H9 (cell line): ENCODE results near the gene ZBP1. TPM values are rescaled to one million over a fixed set of nuclear protein-coding genes. Genes with fewer than 3 reads are reported as not detected.

Experiments used
- DNase-seq: peaks from one replicate; pipeline ENCODE4 v3.0.0-alpha.2; 2017
- H2AFZ ChIP-seq: one replicate; pipeline ENCODE4 v1.6.1; 2013; ENCODE audit warnings: mild to moderate bottlenecking, low read length, control low read depth, moderate library complexity
- H2AK5ac ChIP-seq: 2 replicates; pipeline ENCODE4 v1.6.1; 2013; ENCODE audit warnings: low read length, control low read depth, mixed read lengths; ENCODE audit not compliant: insufficient read length
- H2BK120ac ChIP-seq: one replicate; pipeline ENCODE4 v1.6.1; 2013; ENCODE audit warnings: low read depth, mild to moderate bottlenecking, low read length, control low read depth, inconsistent platforms; ENCODE audit not compliant: poor library complexity, severe bottlenecking
- H2BK12ac ChIP-seq: 2 replicates; pipeline ENCODE4 v1.6.1; 2013; ENCODE audit warnings: low read length, control low read depth, mixed read lengths, low read depth; ENCODE audit not compliant: insufficient read length
- H2BK15ac ChIP-seq: 2 replicates; pipeline ENCODE4 v1.6.1; 2013; ENCODE audit warnings: low read depth, low read length, control low read depth
- H2BK20ac ChIP-seq: one replicate; pipeline ENCODE4 v1.6.1; 2013; ENCODE audit warnings: low read depth, mild to moderate bottlenecking, low read length, control low read depth, inconsistent platforms; ENCODE audit not compliant: poor library complexity, severe bottlenecking
- H2BK5ac ChIP-seq: 2 replicates; pipeline ENCODE4 v1.6.1; 2013; ENCODE audit warnings: low read length, control low read depth, mixed read lengths; ENCODE audit not compliant: insufficient read length
- H3K14ac ChIP-seq: 2 replicates; pipeline ENCODE4 v1.6.1; 2013; ENCODE audit warnings: low read length, control low read depth; ENCODE audit not compliant: insufficient read depth
- H3K18ac ChIP-seq: 2 replicates; pipeline ENCODE4 v1.6.1; 2013; ENCODE audit warnings: low read depth, mild to moderate bottlenecking, mixed read lengths, low read length, control low read depth; ENCODE audit not compliant: insufficient read length
- H3K23ac ChIP-seq: 2 replicates; pipeline ENCODE4 v1.6.1; 2013; ENCODE audit warnings: low read length, control low read depth, mixed read lengths, low read depth; ENCODE audit not compliant: insufficient read length
- H3K23me2 ChIP-seq: 2 replicates; pipeline ENCODE4 v1.6.1; 2013; ENCODE audit warnings: low read depth, mild to moderate bottlenecking, mixed read lengths, low read length, control low read depth; ENCODE audit not compliant: insufficient read length, poor library complexity, severe bottlenecking
- H3K27ac ChIP-seq: 2 replicates; pipeline ENCODE4 v1.5.1; 2013; ENCODE audit warnings: low read length, control low read depth, mixed read lengths, low read depth; ENCODE audit not compliant: insufficient read length
- H3K27me3 ChIP-seq: 2 replicates; pipeline ENCODE4 v1.6.1; 2013; ENCODE audit warnings: low read length, control low read depth, inconsistent platforms; ENCODE audit not compliant: insufficient read depth
- H3K4ac ChIP-seq: 2 replicates; pipeline ENCODE4 v1.6.1; 2013; ENCODE audit warnings: low read depth, mild to moderate bottlenecking, control low read depth, inconsistent platforms, low read length, moderate library complexity
- H3K4me1 ChIP-seq: 2 replicates; pipeline ENCODE4 v1.6.1; 2013; ENCODE audit warnings: low read length, control low read depth, inconsistent platforms; ENCODE audit not compliant: insufficient read depth
- H3K4me2 ChIP-seq: 2 replicates; pipeline ENCODE4 v1.6.1; 2013; ENCODE audit warnings: low read length, control low read depth, mixed read lengths; ENCODE audit not compliant: insufficient read length, insufficient read depth
- H3K56ac ChIP-seq: 2 replicates; pipeline ENCODE4 v1.6.1; 2013; ENCODE audit warnings: low read depth, mild to moderate bottlenecking, mixed read lengths, low read length, control low read depth; ENCODE audit not compliant: insufficient read length
- H3K79me1 ChIP-seq: 2 replicates; pipeline ENCODE4 v1.6.1; 2013; ENCODE audit warnings: low read depth, mild to moderate bottlenecking, moderate library complexity, low read length, control low read depth, inconsistent platforms; ENCODE audit not compliant: insufficient read depth, poor library complexity, severe bottlenecking
- H3K79me2 ChIP-seq: 2 replicates; pipeline ENCODE4 v1.6.1; 2013; ENCODE audit warnings: low read length, control low read depth, inconsistent platforms; ENCODE audit not compliant: insufficient read depth
- H3K9ac ChIP-seq: 2 replicates; pipeline ENCODE4 v1.6.1; 2013; ENCODE audit warnings: low read length, control low read depth, mixed read lengths; ENCODE audit not compliant: insufficient read length; ENCODE audit errors: extremely low read depth
- H3K9me3 ChIP-seq: one replicate; pipeline ENCODE4 v1.6.1; 2013; ENCODE audit warnings: low read depth, low read length, inconsistent platforms; ENCODE audit not compliant: control insufficient read depth
- H3T11ph ChIP-seq: one replicate; pipeline ENCODE4 v1.6.1; 2013; ENCODE audit warnings: mild to moderate bottlenecking, low read length, control low read depth, inconsistent platforms
- H4K20me1 ChIP-seq: one replicate; pipeline ENCODE4 v1.6.1; 2013; ENCODE audit not compliant: control insufficient read depth, insufficient read length, insufficient read depth
- H4K5ac ChIP-seq: 2 replicates; pipeline ENCODE4 v1.6.1; 2013; ENCODE audit warnings: low read depth, mild to moderate bottlenecking, mixed read lengths, low read length, control low read depth; ENCODE audit not compliant: insufficient read length
- H4K8ac ChIP-seq: replicated peaks from 2 replicates; pipeline ENCODE4 v1.6.1; 2013; ENCODE audit warnings: low read length, control low read depth, mixed read lengths, low read depth; ENCODE audit not compliant: insufficient read length
- H4K91ac ChIP-seq: 2 replicates; pipeline ENCODE4 v1.6.1; 2013; ENCODE audit warnings: low read depth, mild to moderate bottlenecking, moderate library complexity, mixed read lengths, low read length, control low read depth; ENCODE audit not compliant: insufficient read length
- H3K27ac Mint-ChIP-seq, 3 experiments: 2 replicates in 2 of 3; 3 replicates in 1 of 3; pipeline ENCODE4 v1.8.0; 2020 to 2021; ENCODE audit warnings: mixed read lengths in 3 of 3, mild to moderate bottlenecking in 1 of 3, moderate library complexity in 1 of 3
- H3K27me3 Mint-ChIP-seq: 2 replicates; pipeline ENCODE4 v1.8.0; 2021; ENCODE audit warnings: low read depth, mild to moderate bottlenecking, moderate library complexity, mixed read lengths
- H3K36me3 Mint-ChIP-seq, 3 experiments: 2 replicates in 2 of 3; 3 replicates in 1 of 3; pipeline ENCODE4 v1.8.0; 2020 to 2021; ENCODE audit warnings: low read depth in 3 of 3, mixed read lengths in 3 of 3; ENCODE audit not compliant: insufficient read depth in 1 of 3
- H3K4me1 Mint-ChIP-seq, 2 experiments: 2 replicates each; pipeline ENCODE4 v1.8.0; 2020; ENCODE audit warnings: mixed read lengths in 2 of 2
- H3K4me3 Mint-ChIP-seq, 2 experiments: 2 replicates in 1 of 2; 3 replicates in 1 of 2; pipeline ENCODE4 v1.8.0; 2020 to 2021; ENCODE audit warnings: mild to moderate bottlenecking in 2 of 2, mixed read lengths in 2 of 2, moderate library complexity in 1 of 2
- H3K9me3 Mint-ChIP-seq, 2 experiments: 2 replicates in 1 of 2; 3 replicates in 1 of 2; pipeline ENCODE4 v1.8.0; 2020; ENCODE audit warnings: mild to moderate bottlenecking in 2 of 2, mixed read lengths in 2 of 2, moderate library complexity in 1 of 2
- WGBS: extraction: QIAGEN DNeasy Blood & Tissue Kit; methylation state at CpG from one replicate; pipeline ENCODE4 v1.1.7; 2013; ENCODE audit warnings: missing lambda C conversion rate, low lambda C conversion rate, mixed read lengths; ENCODE audit not compliant: insufficient read length; ENCODE audit errors: extremely low coverage; 5-methylcytosine and 5-hydroxymethylcytosine counted together
- total RNA-seq: library from RNA; stranded (reverse); gene quantifications from 2 replicates; pipeline ENCODE4 v1.2.1, GENCODE V29; 2021
- TF ChIP-seq, protein P1 (sequence below): fragments of 200-600 bp; sonication (generic); conservative IDR thresholded peaks from 3 replicates; pipeline ENCODE4 v1.8.0; 2021; ENCODE audit warnings: antibody characterized with exemption, mild to moderate bottlenecking

Gene ZBP1
- total RNA-seq, 1 experiment from 2014 or later: not detected

DNA sequence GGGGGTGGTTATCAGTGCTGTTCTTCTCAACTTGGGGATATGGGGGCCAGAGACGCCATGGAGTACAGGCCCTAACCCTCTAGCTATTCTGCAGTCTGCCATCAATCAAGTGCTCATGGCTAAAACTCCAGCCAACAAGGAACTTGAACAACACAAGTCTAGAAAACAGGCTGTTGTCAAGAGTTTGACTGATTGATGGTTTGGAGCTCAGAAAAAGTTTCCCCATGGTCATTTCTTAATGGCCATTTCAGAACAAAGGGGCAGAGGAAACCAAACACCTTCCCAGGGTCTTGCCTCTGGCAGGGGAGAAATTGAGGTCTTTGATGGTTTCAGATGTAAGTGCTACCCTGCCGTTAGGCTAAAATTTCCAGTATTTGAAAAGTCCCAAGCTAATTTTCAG is 44.2 kb downstream of the ZBP1 start:
- DNase-seq: no peak
- Histone ChIP-seq H3K4me2 (no peak overlapping the region), H4K20me1 (no peaks in the 10 kb centered on the region), H3K79me2 (no peaks in the 10 kb centered on the region), H3T11ph (no peak overlapping the region), H3K9ac (no peak overlapping the region), H3K4ac (no peak overlapping the region), H3K23me2 (no peaks in the 10 kb centered on the region), H3K27me3 (no peaks in the 10 kb centered on the region; the same call in none of the 2 replicates), H2BK120ac (no peak overlapping the region), H3K18ac (no peak overlapping the region), H4K91ac (no peak overlapping the region), H3K56ac (no peak overlapping the region), H3K23ac (no peak overlapping the region), H3K27ac (no peak overlapping the region), H4K5ac (no peak overlapping the region), H2BK20ac (no peak overlapping the region), H3K9me3 (no peaks in the 10 kb centered on the region), H2AFZ (no peak overlapping the region), H3K79me1 (no peaks in the 10 kb centered on the region), H4K8ac (no peak overlapping the region), H2BK5ac (no peak overlapping the region), H2BK15ac (no peak overlapping the region), H3K14ac (no peak overlapping the region), H3K4me1 (no peaks in the 10 kb centered on the region; the same call in 1 of the 2 replicates), H2BK12ac (no peak overlapping the region), H2AK5ac (no peak overlapping the region)
- TF ChIP-seq, protein P1, sequence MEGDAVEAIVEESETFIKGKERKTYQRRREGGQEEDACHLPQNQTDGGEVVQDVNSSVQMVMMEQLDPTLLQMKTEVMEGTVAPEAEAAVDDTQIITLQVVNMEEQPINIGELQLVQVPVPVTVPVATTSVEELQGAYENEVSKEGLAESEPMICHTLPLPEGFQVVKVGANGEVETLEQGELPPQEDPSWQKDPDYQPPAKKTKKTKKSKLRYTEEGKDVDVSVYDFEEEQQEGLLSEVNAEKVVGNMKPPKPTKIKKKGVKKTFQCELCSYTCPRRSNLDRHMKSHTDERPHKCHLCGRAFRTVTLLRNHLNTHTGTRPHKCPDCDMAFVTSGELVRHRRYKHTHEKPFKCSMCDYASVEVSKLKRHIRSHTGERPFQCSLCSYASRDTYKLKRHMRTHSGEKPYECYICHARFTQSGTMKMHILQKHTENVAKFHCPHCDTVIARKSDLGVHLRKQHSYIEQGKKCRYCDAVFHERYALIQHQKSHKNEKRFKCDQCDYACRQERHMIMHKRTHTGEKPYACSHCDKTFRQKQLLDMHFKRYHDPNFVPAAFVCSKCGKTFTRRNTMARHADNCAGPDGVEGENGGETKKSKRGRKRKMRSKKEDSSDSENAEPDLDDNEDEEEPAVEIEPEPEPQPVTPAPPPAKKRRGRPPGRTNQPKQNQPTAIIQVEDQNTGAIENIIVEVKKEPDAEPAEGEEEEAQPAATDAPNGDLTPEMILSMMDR: no peak
- WGBS: no CpG with 5 or more reads among the region's 2 CpGs
- Mint-ChIP-seq H3K9me3 (no peaks in the 10 kb centered on the region), H3K27ac (no peak overlapping the region), H3K36me3 (no peaks in the 10 kb centered on the region; a peak in 1 of 7 replicates), H3K4me3 (no peak overlapping the region), H3K4me1 (peaks cover 20 to 29% of the 10 kb centered on the region in 2 experiments), H3K27me3 (peaks cover 17% of the 10 kb centered on the region)
